GM23248 (cell line): ENCODE results near the gene VIPR2.

Experiments
- EZH2 ChIP-seq: fragments of 200-600 bp; sonication (generic); IDR thresholded peaks from 2 replicates; pipeline ENCODE4 v1.6.1; 2018; ENCODE audit warnings: antibody characterized with exemption, mild to moderate bottlenecking; ENCODE audit not compliant: insufficient read depth, poor library complexity, severe bottlenecking
- EZH2phosphoT487 ChIP-seq: fragments of 200-600 bp; sonication (generic); IDR thresholded peaks from 2 replicates; pipeline ENCODE4 v1.6.1; 2018; ENCODE audit warnings: antibody characterized with exemption, moderate library complexity, mild to moderate bottlenecking, low read depth; ENCODE audit not compliant: insufficient read depth

DNA sequence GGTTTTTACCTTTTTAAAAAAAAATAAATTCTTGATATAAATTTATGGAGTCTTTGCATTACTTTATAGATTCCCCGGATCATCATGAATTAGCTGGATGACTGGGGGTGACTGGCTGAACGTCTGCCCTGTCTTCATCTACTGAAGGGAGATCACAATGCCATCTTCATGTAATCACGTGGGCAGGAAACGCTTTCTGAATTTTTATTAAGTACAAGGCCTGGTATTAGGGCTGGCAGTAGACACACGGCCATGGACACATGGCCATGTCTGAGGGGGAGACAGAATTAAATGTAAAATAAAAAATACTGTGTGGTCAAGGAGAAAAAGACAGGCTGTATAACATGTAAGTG, 111.2 kb downstream of the VIPR2 start:
- TF ChIP-seq EZH2: no peak
- TF ChIP-seq EZH2phosphoT487: no peak
